Stimulated activated CD4-positive, alpha-beta T cell treated with anti-CD3 and anti-CD28 coated beads, Interleukin-1b, Interleukin-23, amount 100 ng/mL, for 4 hours (primary cell): ENCODE data around the gene RELB.

ENCODE experiments used
- DNase-seq, 2 donors: peaks; one replicate each; pipeline ENCODE4 v3.0.0-alpha.2; 2020; ENCODE audit warnings: low read depth in 2 of 2

The RELB gene

GRCh38 chr19:45059258-45059965 is 58.1 kb downstream of the RELB start:
- peak; percentile 71 to 86 for DNase-seq

GRCh38 chr19:45061965-45062364 is 60.7 kb downstream of the RELB start:
- no peak for DNase-seq

DNA sequence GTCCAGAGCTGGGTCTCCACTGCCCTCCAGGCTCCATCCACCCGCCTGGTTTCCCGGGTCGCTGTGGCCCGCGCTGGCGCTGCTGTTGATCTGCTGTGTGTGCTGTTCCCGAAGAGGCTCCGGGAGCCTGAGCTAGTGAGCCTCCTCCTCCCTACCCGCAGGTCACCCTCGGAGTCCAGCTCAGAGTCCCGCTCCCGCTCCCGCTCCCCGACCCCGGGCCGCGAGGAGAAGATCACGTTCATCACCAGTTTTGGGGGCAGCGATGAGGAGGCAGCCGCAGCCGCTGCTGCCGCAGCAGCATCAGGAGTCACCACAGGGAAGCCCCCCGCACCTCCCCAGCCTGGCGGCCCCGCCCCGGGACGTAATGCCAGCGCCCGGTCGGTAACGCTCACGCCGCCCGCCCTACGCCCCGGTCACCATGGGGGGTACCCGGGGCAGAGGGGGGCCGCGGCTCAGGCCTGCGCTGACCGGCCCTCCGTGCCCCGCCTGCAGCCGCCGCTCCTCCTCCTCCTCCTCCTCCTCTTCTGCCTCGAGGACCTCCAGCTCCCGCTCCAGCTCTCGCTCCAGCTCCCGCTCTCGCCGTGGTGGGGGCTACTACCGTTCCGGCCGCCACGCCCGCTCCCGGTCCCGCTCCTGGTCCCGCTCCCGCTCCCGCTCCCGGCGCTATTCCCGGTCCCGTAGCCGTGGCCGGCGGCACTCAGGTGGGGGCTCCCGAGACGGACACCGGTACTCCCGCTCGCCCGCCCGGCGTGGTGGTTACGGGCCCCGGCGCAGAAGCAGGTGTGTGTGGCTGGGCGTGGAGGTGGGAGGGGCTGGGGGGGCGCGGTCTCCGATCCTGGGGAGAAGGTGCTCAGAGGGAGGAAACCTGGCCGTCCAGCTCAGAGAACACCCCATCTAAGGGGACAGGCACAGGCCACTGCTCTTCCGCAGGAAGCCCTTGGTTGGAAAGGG is 62.9 kb downstream of the RELB start:
- DNase-seq = no peak

GRCh38 chr19:45066921-45067661 is 65.8 kb downstream of the RELB start:
- DNase-seq = no peak

DNA sequence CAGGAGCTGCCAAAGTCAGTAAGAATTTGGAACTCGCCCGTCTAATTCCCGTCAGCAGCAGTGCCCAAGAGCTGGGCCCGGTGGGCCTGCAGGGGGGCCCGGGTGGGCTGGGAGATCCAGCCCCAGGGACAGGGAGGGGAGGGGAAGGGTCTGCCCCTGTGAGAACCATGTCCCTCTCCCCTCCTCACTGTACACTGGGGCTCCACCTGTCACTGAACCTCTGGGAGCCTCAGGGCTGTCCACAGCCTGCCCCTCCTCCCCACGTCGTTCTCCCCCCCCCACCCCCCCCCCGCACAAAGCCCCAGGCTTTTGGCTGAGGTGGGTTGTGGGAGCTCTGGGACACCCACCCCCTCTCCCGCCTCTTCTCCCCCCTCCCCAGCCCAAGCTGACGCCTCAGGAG is 66.8 kb downstream of the RELB start:
- no peak for DNase-seq

GRCh38 chr19:45069056-45069455 is 67.8 kb downstream of the RELB start:
- DNase-seq = no peak

- DNase-seq = no peak
Measured at GRCh38 chr19:45070214-45070613, 69.0 kb downstream of the RELB start.

GRCh38 chr19:45070861-45071544 is 69.7 kb downstream of the RELB start:
- DNase-seq = no peak

DNA sequence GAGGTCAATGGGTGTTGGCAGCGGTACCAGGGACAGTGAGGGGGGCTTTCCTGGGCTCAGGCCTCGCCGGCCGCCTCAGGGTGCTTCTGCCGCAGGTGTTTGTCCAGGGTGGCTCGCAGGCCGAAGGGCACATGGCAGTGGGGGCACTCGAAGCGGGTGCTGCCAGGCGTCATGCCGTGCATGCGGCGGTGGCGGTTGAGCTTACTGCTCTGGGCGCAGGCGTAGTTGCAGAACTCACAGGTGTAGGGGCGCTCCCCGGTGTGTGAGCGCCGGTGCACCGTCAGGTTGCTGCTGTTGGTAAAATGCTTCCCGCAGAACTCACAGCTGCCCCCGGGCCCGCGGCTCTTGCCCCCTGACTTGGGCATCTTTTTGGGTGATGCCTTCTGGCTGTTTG is 70.3 kb downstream of the RELB start:
- DNase-seq = no peak

- DNase-seq = no peak
Measured at GRCh38 chr19:45071969-45072790, 70.9 kb downstream of the RELB start.

GRCh38 chr19:45074744-45075300 is 73.6 kb downstream of the RELB start:
- no peak for DNase-seq

DNA sequence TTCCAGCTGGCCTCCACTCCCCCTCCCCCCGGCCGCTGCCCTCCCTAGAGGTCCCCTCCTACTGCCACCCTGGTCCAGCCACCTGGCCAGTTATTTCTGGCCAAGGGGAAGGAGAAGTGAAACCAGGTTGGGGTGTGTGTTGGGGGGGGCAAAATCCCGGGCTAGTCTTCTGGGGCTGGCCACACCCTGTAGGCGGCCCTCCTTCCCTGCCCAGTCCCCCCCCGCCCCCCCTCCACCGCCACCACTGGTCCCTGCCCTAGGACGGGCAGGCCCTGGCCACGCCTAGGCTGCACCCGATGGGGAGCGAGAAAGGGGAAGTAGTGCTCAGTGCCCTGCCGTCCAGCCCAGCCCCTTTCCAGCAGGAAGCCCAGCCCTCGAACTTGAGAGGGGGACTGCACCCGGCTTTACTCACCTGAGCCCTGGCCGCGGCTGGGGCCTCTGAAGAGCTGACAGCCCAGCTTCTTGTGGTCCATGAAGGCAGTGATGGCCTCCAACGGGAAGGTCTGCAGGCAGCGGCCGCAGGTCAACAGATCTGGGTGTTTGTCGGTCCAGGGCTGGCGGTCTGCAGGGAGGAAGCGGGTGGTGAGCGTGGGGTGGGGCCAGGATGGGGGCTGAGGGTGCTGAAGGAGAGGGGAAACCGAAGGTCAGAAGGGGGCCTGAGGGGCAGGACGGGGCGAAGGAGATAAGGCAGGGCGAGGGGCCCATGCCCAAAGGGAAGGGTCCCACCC is 74.2 kb downstream of the RELB start:
- no peak for DNase-seq

GRCh38 chr19:45076029-45076850 is 75.0 kb downstream of the RELB start, which contains the start of gene ZNF296:
TSS of gene ZNF296 (minus strand) at chr19:45076478. CDS start at chr19:45076373, 105 bp downstream.
- peak; percentile 65 to 82 for DNase-seq

DNA sequence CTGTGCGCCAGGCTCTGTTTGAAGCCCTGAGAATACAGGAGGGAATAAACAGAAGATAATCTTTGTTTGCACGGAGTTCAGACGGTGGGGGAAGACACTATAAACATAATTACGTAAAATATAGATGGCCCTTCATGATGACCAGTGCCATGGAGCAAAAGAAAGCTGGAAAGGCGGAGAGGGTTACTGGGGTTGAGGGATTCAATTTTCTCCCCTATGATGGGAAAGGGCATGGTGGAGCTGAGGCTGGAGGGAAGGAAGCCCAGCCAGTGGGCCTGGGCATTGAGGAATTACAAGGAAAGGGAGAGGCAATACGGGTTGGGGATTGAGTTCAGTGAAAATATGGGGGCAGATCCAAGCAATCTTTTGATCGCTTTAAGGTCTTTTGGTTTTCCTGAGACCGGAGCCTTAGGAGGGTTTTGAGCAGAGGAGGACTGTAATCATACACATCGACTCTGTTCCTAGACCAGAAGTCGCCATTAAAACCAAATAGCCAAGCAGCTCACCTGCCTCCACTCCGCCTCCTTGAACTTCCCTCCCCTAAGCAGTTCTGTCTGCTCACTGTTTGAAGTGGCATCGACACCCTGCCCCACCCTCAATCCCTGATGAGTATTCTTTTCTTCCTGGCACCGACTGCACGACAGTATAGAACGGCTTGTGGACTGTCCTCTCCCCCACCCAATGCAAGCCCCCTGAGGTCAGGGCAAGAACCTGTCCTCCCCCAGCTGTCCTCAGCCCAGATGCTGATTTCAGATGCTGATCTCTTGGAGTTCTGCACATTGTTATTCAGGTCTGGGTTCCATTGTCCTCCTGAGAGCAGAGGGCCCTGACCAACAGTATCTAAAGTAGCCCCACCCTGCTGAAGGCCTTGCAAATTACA is 75.8 kb downstream of the RELB start:
- DNase-seq = no peak

DNA sequence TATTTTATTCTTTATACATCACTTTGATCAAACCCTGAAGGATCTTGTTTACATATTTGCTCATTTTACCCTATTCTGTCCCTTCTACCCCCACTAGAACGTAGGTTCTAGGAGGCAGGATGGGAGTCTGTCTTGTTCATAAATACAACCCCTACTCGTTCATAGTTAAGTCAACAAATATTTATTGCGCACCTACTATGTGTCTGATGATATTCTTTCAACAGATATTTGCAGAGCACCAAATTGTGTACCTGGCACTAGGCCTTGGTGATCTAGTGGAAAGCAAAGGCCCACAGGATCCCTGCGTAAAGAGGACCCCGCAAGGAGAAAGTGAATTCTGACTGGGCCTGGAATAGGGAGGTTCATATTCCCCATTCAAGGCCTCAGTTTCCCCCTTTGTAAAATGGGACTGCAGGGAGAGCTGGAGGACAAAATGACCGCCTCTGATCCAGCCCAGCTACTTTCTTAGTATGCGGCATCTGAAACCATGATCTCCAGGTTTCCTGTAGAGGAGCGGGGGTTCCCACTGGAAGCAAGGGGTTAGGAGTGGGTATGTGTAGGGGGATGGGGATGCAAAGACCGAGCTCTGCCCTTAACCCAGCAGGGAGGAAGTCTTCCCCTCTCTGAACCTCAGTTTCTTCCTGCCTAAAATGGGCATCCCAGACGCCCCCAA is 77.3 kb downstream of the RELB start:
- no peak for DNase-seq

GRCh38 chr19:45079063-45079910 is 78.0 kb downstream of the RELB start, which contains the start of gene GEMIN7:
TSS of gene GEMIN7 (plus strand) at chr19:45079260. CDS start at chr19:45090115, 10,855 bp downstream.
- DNase-seq = peak; percentile 69 to 81
